Progenitor cell of endocrine pancreas (in vitro differentiated cells): Measurements from ENCODE around the gene GAR1. TPM values are rescaled to one million over a fixed set of nuclear protein-coding genes. Genes with fewer than 3 reads are reported as not detected.

Source experiments
- DNase-seq: peaks from one replicate; pipeline ENCODE4 v3.0.0; 2021; ENCODE audit warnings: low spot score; ENCODE audit not compliant: unreplicated experiment
- H3K27ac Mint-ChIP-seq: 2 replicates; pipeline ENCODE4 v1.8.0; 2021; ENCODE audit warnings: mild to moderate bottlenecking, moderate library complexity, mixed read lengths
- H3K27me3 Mint-ChIP-seq: 2 replicates; pipeline ENCODE4 v1.8.0; 2021; ENCODE audit warnings: mixed read lengths
- H3K36me3 Mint-ChIP-seq: 2 replicates; pipeline ENCODE4 v1.8.0; 2022; ENCODE audit warnings: mixed read lengths; ENCODE audit not compliant: insufficient read depth
- H3K4me1 Mint-ChIP-seq: 2 replicates; pipeline ENCODE4 v1.8.0; 2021; ENCODE audit warnings: low read depth, mixed read lengths
- H3K4me3 Mint-ChIP-seq: 2 replicates; pipeline ENCODE4 v1.8.0; 2021; ENCODE audit warnings: low read depth, mild to moderate bottlenecking, moderate library complexity, mixed read lengths
- H3K9me3 Mint-ChIP-seq: 2 replicates; pipeline ENCODE4 v1.8.0; 2021; ENCODE audit warnings: low read depth, mixed read lengths
- CTCF ChIP-seq: fragments of 200-600 bp; sonication (generic); IDR thresholded peaks from one replicate; pipeline ENCODE4 v1.5.0; 2021; ENCODE audit warnings: antibody characterized with exemption, mild to moderate bottlenecking; ENCODE audit not compliant: unreplicated experiment
- total RNA-seq: library from RNA; stranded (reverse); gene quantifications from 2 replicates; pipeline ENCODE4 v1.2.1, GENCODE V29; 2021

Gene GAR1
- total RNA-seq, 1 donor from 2014 or later: 25.7 TPM

- Mint-ChIP-seq H3K9me3 (no peaks in the 10 kb centered on the region), H3K27me3 (no peaks in the 10 kb centered on the region), H3K36me3 (peaks cover 20% of the 10 kb centered on the region), H3K4me3 (no peak overlapping the region), H3K27ac (no peak overlapping the region), H3K4me1 (peaks cover 18% of the 10 kb centered on the region)
- no peak for DNase-seq
- TF ChIP-seq CTCF: no peak
Measured at GRCh38 chr4:109820563-109820962, 5.0 kb downstream of the GAR1 start.

GRCh38 chr4:109821185-109821584, 5.6 kb downstream of the GAR1 start:
- H3K4me3 Mint-ChIP-seq: no peak overlapping the region
- H3K36me3 Mint-ChIP-seq: peaks cover 20% of the 10 kb centered on the region
- peaks cover 12% of the 10 kb centered on the region for H3K4me1 Mint-ChIP-seq
- no peaks in the 10 kb centered on the region for H3K9me3 Mint-ChIP-seq
- H3K27ac Mint-ChIP-seq: no peak overlapping the region
- no peak for TF ChIP-seq CTCF
- no peaks in the 10 kb centered on the region for H3K27me3 Mint-ChIP-seq
- DNase-seq: no peak

- no peak for DNase-seq
- no peak overlapping the region for H3K27ac Mint-ChIP-seq
- peaks cover 7% of the 10 kb centered on the region for H3K36me3 Mint-ChIP-seq
- no peaks in the 10 kb centered on the region for H3K9me3 Mint-ChIP-seq
- H3K27me3 Mint-ChIP-seq: no peaks in the 10 kb centered on the region
- H3K4me3 Mint-ChIP-seq: no peak overlapping the region
- H3K4me1 Mint-ChIP-seq: peaks cover 1% of the 10 kb centered on the region
- TF ChIP-seq CTCF: peak; percentile 65
Measured at GRCh38 chr4:109826719-109827118, 11.2 kb downstream of the GAR1 start.

- no peak within 1 kb of the TSS for H3K27ac Mint-ChIP-seq
- no peak for TF ChIP-seq CTCF
Measured at GRCh38 chr4:109827672-109828071, 12.1 kb downstream of the GAR1 start, which contains the start of gene RRH. Gene RRH, plus strand, starts transcription at chr4:109827972. Its CDS starts 56 bp downstream, at chr4:109828028.

GRCh38 chr4:109833756-109834155, 18.2 kb downstream of the GAR1 start:
- H3K4me3 Mint-ChIP-seq: no peak overlapping the region
- no peak overlapping the region for H3K27ac Mint-ChIP-seq
- no peak for TF ChIP-seq CTCF
- no peaks in the 10 kb centered on the region for H3K36me3 Mint-ChIP-seq
- H3K9me3 Mint-ChIP-seq: no peaks in the 10 kb centered on the region
- no peak for DNase-seq
- H3K27me3 Mint-ChIP-seq: no peaks in the 10 kb centered on the region
- H3K4me1 Mint-ChIP-seq: no peaks in the 10 kb centered on the region

More at GRCh38 chr4:109827672-109828071, 12.1 kb downstream of the GAR1 start, which contains the start of gene RRH:
- Mint-ChIP-seq H3K36me3 (peaks cover 6% of the 10 kb centered on the region), H3K9me3 (no peaks in the 10 kb centered on the region), H3K4me1 (peaks cover 1% of the 10 kb centered on the region), H3K27me3 (no peaks in the 10 kb centered on the region), H3K4me3 (no peak within 1 kb of the TSS)
- no peak for DNase-seq
